ENCODE measurements around the gene FAM117B. TPM values are rescaled to one million over a fixed set of nuclear protein-coding genes. Genes with fewer than 3 reads are reported as not detected.

The FAM117B gene
- polyA plus RNA-seq, 1 donor (not counting 4 experiments of a cell fraction or from before 2014, with no cell fraction given) = 1.9 TPM

- DNase-seq (ENCODE audit: low read depth, low spot score) = no peak
- dilution Hi-C loops (cut with MboI; ENCODE audit: extremely low pct_ligation_motif_present, low sequenced_read_pairs) = no loop called here
Measured at GRCh38 chr2:202758128-202758527, 123.4 kb downstream of the FAM117B start.

DNA sequence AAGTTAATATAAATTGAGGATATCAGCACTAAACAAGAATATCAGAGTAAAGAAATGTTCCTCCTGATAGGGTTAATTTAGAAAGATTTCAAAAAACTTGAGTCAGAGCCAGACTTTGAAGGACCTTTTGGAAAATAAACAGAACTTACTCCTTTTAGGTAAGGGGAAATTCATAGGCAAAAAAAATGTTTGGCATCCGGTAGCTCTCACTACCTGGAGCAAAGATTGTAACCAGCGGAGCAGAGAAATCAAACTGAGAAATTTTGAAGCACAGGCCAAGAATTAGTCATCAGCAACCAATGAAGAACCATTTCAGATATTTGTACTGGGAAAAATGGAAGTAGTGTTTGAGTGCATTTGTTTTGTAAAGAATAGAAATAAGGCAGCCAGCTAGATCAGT, 123.8 kb downstream of the FAM117B start:
- Histone ChIP-seq H3K36me3 (ENCODE audit: control insufficient read depth in 2 of 2, extremely low read depth in 1 of 2, insufficient read depth in 2 of 2, low read length in 2 of 2) (no peaks in the 10 kb centered on the region), H3K9me1 (ENCODE audit: control insufficient read depth, extremely low read depth, insufficient read depth, low read length) (no peaks in the 10 kb centered on the region), H4K20me1 (ENCODE audit: control insufficient read depth, extremely low read depth, insufficient read depth, low read length) (no peaks in the 10 kb centered on the region), H3K4me1 (ENCODE audit: control insufficient read depth, extremely low read depth, insufficient read depth, low read length) (no peaks in the 10 kb centered on the region), H3K27ac (ENCODE audit: control insufficient read depth, insufficient read depth, low read length) (no peak overlapping the region), H3K27me3 (ENCODE audit: control insufficient read depth, extremely low read depth, insufficient read depth, low read length) (no peaks in the 10 kb centered on the region), H3K9me3 (ENCODE audit: control insufficient read depth, low read depth, low read length) (no peaks in the 10 kb centered on the region), H3K4me2 (ENCODE audit: control insufficient read depth, extremely low read depth, insufficient read depth, low read depth, low read length) (no peak overlapping the region), H3K4me3 (ENCODE audit: control insufficient read depth in 2 of 3, extremely low read depth in 1 of 3, insufficient read depth in 2 of 3, low read depth in 1 of 3, low read length in 3 of 3) (no peak overlapping the region), H3K9ac (ENCODE audit: control insufficient read depth, extremely low read depth, insufficient read depth, low read length) (no peak overlapping the region), H2AFZ (ENCODE audit: control insufficient read depth, low read length) (no peak overlapping the region), H3K79me2 (ENCODE audit: control insufficient read depth, insufficient read depth, low read length) (no peaks in the 10 kb centered on the region)
- FAIRE-seq (no peak), DNase-seq (ENCODE audit: low read depth, low spot score) (no peak)
- TF ChIP-seq CTCF (optimal IDR thresholded peaks at IDR 0.05 in 1 of 3, IDR thresholded peaks at IDR 0.05 in 1 of 3, conservative IDR thresholded peaks at IDR 0.05 in 1 of 3; ENCODE audit: extremely low read depth in 1 of 3, insufficient read depth in 2 of 3, low read length in 3 of 3) = no peak
- TF ChIP-seq EZH2 (IDR thresholded peaks at IDR 0.05; ENCODE audit: low read length) = no peak
- dilution Hi-C loops (cut with MboI; ENCODE audit: extremely low pct_ligation_motif_present, low sequenced_read_pairs) = no loop called here

More at GRCh38 chr2:202758128-202758527, 123.4 kb downstream of the FAM117B start:
- Histone ChIP-seq H4K20me1 (ENCODE audit: control insufficient read depth, extremely low read depth, insufficient read depth, low read length) (no peaks in the 10 kb centered on the region), H3K4me3 (ENCODE audit: control insufficient read depth in 2 of 3, extremely low read depth in 1 of 3, insufficient read depth in 2 of 3, low read depth in 1 of 3, low read length in 3 of 3) (no peak overlapping the region), H3K9me1 (ENCODE audit: control insufficient read depth, extremely low read depth, insufficient read depth, low read length) (no peaks in the 10 kb centered on the region), H3K4me1 (ENCODE audit: control insufficient read depth, extremely low read depth, insufficient read depth, low read length) (no peaks in the 10 kb centered on the region), H3K27ac (ENCODE audit: control insufficient read depth, insufficient read depth, low read length) (no peak overlapping the region), H3K36me3 (ENCODE audit: control insufficient read depth in 2 of 2, extremely low read depth in 1 of 2, insufficient read depth in 2 of 2, low read length in 2 of 2) (no peaks in the 10 kb centered on the region), H2AFZ (ENCODE audit: control insufficient read depth, low read length) (no peak overlapping the region), H3K79me2 (ENCODE audit: control insufficient read depth, insufficient read depth, low read length) (no peaks in the 10 kb centered on the region), H3K27me3 (ENCODE audit: control insufficient read depth, extremely low read depth, insufficient read depth, low read length) (no peaks in the 10 kb centered on the region), H3K4me2 (ENCODE audit: control insufficient read depth, extremely low read depth, insufficient read depth, low read depth, low read length) (no peak overlapping the region), H3K9ac (ENCODE audit: control insufficient read depth, extremely low read depth, insufficient read depth, low read length) (no peak overlapping the region), H3K9me3 (ENCODE audit: control insufficient read depth, low read depth, low read length) (no peaks in the 10 kb centered on the region)
- no peak for FAIRE-seq
- TF ChIP-seq CTCF (optimal IDR thresholded peaks at IDR 0.05 in 1 of 3, IDR thresholded peaks at IDR 0.05 in 1 of 3, conservative IDR thresholded peaks at IDR 0.05 in 1 of 3; ENCODE audit: extremely low read depth in 1 of 3, insufficient read depth in 2 of 3, low read length in 3 of 3) (no peak), EZH2 (IDR thresholded peaks at IDR 0.05; ENCODE audit: low read length) (no peak)
